SW 1271 (cell line): ENCODE measurements around the gene RNF145.
"Not testable (repeated sequence)": the region's sequence is repeated elsewhere in the genome, so short reads cannot be mapped to it uniquely, and the experiment has no call there.

Experiments used
- DNase-seq, 2 experiments: peaks; one replicate each; lab custom pipeline; 2025; lab: John Stamatoyannopoulos, UW

RNF145 gene, protein sequence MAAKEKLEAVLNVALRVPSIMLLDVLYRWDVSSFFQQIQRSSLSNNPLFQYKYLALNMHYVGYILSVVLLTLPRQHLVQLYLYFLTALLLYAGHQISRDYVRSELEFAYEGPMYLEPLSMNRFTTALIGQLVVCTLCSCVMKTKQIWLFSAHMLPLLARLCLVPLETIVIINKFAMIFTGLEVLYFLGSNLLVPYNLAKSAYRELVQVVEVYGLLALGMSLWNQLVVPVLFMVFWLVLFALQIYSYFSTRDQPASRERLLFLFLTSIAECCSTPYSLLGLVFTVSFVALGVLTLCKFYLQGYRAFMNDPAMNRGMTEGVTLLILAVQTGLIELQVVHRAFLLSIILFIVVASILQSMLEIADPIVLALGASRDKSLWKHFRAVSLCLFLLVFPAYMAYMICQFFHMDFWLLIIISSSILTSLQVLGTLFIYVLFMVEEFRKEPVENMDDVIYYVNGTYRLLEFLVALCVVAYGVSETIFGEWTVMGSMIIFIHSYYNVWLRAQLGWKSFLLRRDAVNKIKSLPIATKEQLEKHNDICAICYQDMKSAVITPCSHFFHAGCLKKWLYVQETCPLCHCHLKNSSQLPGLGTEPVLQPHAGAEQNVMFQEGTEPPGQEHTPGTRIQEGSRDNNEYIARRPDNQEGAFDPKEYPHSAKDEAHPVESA

DNA sequence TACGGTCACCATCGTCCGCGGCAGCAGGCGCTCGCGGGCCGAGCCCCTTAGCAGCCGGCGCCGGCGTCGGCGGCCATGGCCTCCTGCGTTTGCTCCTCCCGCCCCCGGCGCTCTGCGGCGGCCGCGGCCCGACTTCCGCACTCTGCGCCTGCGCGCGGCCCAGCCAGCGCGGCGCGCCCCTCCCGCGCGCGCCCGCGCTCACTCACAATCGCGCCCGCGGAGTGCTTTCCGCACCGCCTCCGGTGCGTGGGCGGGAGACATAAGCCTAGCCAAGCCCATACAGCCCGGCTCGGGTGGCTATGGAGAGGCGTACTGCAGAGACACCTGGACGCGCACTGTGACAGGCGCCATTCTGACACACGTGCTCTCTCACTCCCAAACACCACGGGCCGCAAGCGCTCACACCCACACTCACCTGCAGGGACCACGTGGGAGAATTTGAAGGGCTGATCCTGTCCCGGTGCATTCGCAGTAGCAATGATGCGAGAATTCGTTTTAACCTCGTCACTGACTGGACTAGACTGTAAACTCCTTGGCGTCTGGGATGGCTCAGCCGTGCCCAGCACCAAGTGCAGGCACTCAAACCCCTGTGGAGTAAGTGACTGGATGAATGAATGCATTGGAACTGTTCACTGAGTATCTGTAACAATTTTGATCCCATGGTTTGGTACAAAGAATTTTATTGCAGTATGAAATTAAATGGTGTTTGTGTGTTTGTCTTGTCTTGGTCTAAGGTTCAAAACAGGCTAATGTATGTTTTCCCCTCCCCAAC, at the start of gene RNF145:
RNF145 (minus strand) TSS at position 116 of the 772 bp plus-strand sequence. CDS start 5,936 bp downstream, outside the sequence.
- peak; percentile 42 to 68 for DNase-seq

DNA sequence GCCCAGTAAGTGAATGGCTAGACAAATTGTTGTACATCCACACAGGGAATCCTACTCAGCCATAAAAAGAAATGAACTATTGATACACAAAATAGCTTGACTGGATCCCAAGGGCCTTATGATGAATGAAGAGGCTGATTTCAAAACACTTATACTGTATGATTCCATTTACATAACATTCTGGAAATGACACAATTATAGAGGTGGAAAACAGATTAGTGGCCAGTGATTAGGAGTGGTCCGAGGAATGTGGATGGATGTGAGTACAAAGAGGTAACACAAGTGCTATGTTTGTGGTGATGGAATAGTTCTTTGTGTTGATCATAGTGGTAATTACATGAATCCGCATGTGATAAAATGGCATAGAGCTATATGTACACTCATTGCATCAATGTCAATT, 49.0 kb upstream of the RNF145 start:
- DNase-seq = no peak

DNA sequence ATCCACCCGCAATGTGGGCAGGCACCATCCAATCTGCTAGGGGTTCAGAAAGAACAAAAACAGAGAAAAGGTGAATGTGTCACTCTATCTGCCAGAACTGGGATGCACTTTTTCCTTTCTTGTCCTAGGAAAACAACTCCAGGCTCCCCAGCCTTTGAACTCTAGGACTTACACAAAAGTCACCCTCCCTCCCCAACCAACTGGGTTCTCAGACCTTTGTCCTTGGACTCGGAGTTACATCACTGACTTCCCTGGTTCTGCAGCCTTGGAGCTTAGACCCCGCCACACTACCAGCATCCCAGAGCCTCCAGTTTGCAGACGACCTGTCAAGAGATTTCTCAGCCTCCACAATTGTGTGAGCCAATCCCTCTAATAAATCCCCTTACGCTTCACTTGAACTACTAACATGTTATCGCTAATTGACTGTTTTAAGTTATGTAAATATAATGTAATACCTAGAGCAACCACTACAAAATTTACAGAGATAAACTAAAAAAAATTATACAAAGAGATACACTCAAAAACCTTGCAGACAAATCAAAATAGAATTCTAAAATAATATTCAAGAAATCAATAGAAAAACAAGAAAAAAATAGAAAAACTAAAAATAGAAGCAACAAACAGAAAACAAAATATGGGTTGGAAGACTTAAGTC, 48.4 kb upstream of the RNF145 start:
- no peak for DNase-seq

DNA sequence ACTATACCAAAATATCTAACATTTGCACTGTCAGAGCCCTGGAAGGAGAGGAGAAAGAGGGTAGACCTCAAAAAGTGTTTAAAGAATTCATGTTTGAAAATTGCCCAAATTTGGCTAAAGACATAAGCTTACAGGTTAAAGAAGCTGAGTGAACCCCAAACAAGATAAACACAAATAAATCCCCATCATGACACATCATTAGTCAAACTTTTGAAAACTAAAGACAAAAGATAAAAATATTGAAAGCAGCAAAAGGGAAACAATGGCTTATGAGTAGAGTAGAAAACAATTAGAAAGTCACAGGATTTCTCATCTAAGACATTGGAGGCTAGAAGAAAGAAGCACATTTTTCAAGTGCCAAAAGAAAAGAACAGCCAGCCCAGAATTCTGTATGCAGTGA, 47.7 kb upstream of the RNF145 start:
- DNase-seq = no peak

DNA sequence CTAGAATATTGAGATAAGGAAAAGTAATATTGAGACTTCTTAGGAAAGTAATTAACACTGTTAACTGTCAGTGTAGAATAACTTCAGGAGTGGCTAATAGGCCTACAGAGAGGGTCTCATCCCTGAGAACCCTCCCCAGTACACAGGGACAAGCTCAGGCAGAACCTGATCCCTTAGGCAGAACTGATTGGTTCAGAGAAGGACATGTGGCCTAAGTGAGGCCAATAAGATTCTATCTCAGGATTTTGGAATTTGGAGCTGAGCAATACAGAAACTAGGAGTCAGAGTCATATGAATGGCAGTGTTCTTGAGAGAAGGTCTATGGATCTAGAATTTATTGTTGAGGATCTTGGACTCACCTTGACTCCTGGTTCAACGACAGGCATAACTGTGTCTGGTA, 42.8 kb upstream of the RNF145 start:
- no peak for DNase-seq

DNA sequence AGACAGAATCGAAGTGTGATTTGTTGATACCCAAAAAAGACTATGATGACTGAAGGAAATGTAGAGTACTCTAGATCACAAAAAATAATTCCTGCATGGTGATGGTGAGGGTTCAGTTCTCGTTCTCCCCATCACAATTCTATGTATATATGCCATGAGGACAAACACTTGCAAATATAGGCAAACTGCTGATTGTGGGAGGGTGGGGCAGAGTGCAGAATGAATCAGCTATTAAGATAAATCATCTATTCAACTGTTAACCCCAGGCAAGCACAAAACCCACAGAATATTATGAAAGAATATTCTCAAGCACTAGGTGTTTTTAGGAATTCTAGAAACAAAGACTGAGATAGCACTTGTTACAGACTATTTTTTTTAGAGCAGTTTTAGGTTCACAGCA, 39.8 kb upstream of the RNF145 start:
- DNase-seq = no peak

DNA sequence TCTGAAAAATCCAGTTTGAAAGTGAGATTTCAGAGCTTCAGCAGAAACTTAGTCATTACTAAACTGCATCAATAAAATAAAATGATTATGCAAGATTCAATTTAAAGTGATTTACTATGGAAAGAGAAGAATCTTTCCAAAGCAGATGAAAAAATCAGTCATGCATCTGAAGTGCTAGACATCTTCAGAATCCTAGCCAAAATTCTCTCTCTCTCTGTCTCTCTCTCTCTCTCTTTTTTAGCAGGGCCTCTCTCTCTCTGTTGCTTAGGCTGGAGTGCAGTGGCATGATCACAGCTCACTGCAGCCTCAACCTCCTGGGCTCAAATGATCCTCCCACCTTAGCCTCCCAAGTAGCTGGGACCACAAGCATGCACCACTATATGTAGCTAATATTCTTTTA, 35.5 kb upstream of the RNF145 start:
- DNase-seq = no peak

DNA sequence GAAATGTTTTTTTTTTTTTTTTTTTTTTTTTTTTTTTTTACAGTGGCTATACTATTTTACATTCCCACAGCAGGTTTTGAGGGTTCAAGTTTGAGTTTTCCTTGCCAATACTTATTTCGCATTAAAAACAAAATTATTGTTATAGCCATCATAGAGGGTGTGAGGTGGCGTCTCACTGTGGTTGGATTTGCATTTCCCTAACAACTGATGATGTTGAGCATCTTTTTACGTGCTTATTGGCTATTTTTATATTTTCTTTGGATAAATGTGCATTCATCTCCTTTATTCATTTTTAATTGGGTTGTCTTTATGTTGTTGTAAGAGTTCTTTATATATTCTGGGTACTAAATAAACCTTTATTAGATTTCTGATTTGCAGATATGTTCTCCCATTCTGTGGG, 34.8 kb upstream of the RNF145 start:
- no peak for DNase-seq

DNA sequence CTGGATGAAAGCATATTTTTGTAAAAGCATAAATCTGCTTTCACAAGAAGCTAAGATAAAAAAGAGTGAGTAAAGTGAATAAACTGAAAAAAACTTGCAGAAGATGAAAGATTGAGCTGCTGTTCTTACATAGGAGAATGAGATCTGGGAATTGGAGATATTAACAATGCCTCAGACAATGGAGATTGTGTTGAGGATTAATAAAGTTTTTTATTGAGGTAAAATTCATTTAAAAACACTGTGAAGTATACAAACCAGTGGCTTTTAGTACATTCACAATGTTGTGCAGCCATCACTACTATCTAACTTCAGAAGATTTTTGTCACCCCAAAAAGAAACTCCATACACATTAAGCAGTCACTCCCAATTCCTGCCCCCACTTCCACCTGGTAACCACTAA, 34.0 kb upstream of the RNF145 start:
- no peak for DNase-seq

DNA sequence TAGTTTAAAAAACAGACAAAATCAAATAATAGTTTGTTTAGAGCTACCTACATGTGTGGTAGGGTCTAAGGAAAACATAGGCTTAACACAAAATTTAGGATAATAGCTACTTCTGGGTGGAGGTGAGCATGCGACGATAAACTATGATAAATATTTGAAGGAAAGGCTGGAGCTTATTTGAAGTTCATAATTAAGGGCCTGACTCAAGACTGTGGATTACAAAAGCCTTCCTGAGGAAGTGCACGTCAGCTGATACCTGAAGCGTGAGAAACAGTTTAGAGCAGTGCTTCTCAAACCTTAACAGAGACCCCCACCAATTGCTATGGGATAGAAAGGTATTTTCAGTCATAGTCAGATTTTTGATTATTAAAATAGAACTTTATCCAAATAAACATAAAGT, 33.3 kb upstream of the RNF145 start:
- no peak for DNase-seq

DNA sequence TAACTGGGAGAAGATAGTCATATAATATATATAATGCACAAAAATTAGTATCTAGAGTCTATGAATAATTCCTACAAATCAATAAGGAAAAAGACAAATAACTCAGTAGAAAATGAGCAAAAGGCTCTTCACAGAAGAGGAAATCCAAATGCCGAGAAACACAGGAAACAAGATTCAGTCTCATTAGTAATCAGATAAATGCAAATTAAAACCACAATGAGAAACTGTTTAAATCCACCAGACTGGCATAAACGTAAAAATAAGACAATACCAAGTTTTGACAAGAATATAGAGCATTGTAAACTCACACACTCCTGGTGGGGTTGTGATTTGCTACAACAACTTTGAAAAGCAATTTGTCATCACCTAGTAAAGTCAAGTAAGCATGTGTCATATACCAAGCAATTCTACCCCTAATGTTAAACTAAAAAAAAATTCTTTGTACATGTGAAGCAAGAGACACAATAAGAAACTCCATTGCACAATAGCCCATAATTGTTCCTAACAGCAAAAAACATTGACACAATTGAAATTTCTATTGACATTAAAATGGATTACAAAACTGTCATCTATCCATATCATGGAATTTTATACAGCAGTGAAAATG, 32.7 kb upstream of the RNF145 start:
- no peak for DNase-seq

DNA sequence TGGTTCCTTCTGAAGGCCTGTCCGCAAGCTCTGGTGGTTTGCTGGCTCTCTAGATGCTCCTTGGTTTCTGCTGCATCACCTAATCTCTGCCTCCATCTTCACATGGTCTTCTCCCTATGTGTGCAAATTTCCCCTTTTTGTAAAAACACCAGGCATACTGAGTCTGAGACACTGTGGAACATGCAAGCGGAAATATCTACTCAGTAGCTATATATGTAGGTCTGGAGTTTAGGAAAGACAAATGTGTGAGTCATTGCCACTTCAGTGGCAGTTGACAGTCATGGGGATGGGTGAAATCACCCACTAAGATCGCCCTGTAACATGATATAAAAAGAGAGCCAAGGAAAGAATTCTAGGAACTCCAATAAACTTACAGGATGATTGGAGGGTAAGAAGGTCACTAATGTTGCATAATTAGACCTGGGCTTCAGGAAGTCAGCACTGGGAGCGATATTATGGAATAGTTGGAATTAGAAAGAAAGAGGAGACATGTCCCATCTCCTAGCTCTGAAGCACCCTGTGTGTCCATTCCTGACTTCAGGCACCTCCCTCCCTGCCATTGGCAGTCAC, 31.0 kb upstream of the RNF145 start:
- DNase-seq = peak; percentile 71 to 94

DNA sequence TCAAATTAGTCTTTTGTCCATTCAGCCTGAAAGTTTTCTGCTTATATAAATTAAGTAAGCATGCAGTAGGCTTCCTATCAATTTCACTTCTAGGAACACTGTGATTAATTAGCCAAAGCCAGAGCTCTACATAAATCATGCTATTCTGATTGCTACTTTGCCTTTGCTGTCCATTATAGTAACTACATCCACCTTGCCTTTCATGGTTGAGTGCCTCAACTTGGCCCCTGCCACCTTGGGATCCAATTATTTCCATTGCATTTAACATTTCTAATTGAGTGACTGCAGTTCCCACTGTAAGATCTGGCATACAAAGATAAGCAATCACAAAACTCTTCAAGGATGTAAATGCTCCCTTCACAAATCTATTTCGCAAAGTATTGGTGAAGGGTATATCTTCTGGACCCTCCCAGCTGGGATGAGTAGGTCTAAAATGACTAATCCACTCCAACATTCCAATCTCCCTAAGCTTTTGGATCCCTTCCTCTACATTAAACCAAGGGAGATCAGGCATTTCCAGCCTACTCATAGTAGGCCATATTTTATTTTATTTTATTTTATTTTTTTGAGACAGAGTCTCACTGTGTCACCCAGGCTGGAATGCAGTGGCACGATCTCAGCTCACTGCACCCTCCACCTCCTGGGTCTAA, 26.6 kb upstream of the RNF145 start:
- DNase-seq = not testable (repeated sequence)

DNA sequence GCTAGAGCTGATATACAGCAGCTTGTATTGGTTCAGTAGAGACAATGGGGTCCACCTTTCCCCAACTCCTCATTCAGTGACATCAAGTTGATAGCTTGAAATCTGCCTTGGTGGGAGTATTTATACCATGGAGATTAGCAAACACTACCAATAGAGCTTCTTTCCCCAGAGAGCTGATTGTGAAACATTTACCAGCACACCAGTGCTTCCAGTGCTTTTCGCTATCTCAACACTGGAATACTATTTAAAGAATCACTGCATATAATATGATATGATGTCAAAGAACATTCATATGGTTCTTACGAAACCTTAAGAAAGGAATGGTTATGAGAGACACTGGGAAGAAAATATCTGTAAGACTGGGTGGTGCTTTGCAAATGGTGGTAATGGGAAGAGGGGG, 21.8 kb upstream of the RNF145 start:
- DNase-seq = no peak

DNA sequence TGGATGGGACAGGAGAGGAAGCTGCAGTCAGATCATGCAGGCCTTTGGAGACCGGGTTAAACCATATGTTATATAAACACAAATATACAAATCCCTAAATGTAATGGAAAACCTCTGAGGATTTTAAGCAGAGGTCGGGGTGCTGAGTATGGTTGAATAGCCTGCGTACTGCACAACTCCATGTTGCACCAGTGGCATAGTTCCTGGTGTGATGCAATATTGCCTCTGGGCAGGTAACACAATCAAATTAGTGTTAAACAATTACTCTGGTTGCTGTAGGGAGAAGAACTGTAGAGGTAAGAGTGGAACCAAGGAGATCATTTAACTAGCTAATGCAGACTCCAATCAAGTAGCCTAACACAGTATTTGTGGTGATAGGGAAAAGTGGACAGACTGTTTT, 21.3 kb upstream of the RNF145 start:
- no peak for DNase-seq

DNA sequence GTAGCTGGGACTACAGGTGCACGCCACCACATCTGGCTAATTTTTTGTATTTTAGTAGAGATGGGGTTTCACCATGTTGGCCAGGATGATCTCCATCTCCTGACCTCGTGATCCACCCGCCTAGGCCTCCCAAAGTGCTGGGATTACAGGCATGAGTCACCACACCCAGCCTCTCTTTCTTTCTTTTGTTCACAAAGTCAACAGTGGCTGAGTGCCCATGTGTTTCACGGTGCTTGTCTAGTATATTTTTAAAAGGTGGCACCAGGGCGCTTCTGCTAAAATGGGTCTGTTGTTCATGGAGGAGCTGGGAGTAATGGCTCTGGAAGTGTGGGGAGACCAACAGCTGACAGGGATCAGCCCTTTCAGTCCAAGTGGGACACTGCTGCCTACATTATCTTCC, 18.7 kb upstream of the RNF145 start:
- not testable (repeated sequence) for DNase-seq

DNA sequence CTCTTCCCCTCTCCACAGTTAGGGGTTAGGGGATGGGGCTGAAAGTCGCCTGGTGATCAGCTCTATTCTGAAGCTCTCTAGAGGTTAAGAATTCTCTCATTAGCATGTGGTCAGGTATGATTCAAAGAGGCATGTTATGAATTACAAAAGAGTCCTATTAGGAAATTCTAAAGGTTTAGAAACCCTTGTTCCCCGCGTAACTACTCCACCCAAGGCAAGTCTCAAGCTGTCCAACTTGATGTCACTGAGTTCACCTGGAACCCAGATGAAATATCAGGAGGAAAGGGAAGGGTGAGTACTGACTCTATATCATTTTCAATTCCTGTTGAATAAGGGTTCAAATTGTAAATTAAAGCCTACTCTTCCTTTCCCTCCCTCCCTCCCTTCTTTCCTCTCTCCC, 18.1 kb upstream of the RNF145 start:
- no peak for DNase-seq

DNA sequence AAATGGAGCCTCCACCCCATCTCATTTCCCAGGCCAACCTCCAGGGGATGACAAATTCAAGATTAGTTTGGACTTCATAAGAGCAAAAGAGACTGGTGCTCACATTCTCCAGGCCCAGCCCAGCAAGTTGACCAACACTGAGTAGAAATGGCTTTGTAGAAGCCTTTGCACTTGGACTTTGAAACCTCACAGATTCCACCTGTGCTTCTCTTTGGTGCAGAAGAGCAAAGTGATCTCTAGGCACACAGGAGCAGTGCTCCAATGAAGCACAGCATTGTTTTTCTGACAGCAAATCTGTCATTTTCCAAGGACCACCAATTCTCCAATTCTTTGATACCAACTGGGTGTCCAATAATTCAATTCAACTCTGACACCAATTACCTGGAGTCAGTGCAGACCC, 17.1 kb upstream of the RNF145 start:
- DNase-seq = no peak

DNA sequence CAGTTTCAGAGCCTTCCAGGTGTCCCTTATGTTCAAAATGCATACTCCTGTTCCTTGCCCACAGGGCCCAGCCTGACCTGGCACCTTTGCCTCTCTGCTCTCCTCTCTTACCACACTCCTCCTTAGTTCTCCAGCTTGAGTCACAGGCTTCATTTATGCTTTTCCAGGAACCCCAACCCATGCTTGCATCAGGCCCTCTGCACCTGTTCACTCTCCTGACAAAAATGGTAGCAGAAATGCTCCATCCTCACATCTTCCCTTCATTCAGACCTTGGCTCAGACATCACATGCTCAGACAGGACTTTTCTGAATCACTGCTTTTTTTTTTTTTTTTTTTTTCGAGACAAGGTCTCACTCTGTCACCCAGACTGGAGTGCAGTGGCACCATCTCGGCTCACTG, 15.1 kb upstream of the RNF145 start:
- DNase-seq = no peak

DNA sequence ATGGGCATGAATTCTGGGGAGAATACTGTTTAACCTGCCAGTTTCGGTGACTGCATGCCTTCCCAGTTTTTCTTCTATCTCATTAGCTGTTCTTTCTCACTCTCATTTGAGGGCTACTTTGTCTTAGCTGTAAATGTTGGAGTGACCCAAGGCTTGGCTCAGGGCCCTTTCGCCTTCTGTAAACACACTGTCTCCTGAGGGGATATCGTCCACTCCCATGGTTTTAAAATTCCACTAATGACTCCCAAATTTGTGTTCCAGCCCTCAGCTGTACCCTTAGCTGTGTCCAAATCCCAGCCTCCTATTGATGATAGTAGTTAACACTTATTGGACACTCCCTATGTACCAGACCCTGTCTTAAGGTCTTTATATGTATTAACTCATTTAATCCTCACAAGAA, 14.1 kb upstream of the RNF145 start:
- no peak for DNase-seq

DNA sequence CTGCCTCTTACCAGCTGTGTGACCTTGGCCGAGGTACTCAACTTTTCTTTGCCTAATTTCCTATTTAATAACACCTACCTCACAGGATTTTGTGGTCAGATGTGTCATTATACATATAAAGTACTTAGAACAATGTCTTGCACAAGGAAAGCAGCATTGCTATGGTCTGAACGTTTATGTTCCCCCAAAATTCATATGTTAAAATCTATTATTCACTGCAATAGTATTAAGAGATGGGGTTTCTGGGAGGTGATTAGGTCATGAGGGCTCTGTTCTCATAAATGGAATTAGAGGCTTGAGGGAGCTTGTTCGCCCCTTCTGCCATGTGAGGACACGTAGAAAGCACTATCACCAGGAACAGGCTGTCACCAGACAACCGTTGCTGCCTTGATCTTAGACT, 10.9 kb upstream of the RNF145 start:
- DNase-seq = no peak
